Neural cell (in vitro differentiated cells): ENCODE measurements around the gene SLC27A4.

Source experiments
- CTCF ChIP-seq: fragments of 450-650 bp; IDR thresholded peaks from 2 replicates; pipeline ENCODE4 v1.5.1; 2014; ENCODE audit warnings: antibody characterized with exemption, mild to moderate bottlenecking, moderate library complexity; ENCODE audit not compliant: poor library complexity, severe bottlenecking
- POLR2AphosphoS5 ChIP-seq: IDR thresholded peaks from 2 replicates; pipeline ENCODE4 v1.6.1; 2012

- TF ChIP-seq CTCF (no peak), POLR2AphosphoS5 (no peak)
Observed at GRCh38 chr9:128397831-128398230, 57.5 kb downstream of the SLC27A4 start.
